Right lobe of liver (tissue), 4 donors: ENCODE measurements around the gene CRTAC1.

Source experiments
- CTCF ChIP-seq, 4 donors: fragments of 200-600 bp in 3 of 4; fragments of 450-650 bp in 1 of 4; IDR thresholded peaks; one replicate each; pipeline versions ENCODE4 v1.5.1 to v1.8.0; 2016 to 2022; ENCODE audit warnings: antibody characterized with exemption in 4 of 4, mild to moderate bottlenecking in 2 of 4
- POLR2A ChIP-seq: fragments of 450-650 bp; IDR thresholded peaks from one replicate; pipeline ENCODE4 v1.6.1; 2017; ENCODE audit warnings: antibody characterized with exemption, mild to moderate bottlenecking
- donor health status: DM: no; HTN: no; CAD: no.
- donor health status: DM: no; HTN: no; CAD: no.
- donor health status: DM: no; HTN: yes; CAD: no.

GRCh38 chr10:97991871-97992270 is 38.5 kb downstream of the CRTAC1 start:
- no peak for TF ChIP-seq CTCF (IDR thresholded peaks at IDR 0.05)
- TF ChIP-seq POLR2A = no peak
